Thoracic aorta (tissue), 2 donors: ENCODE measurements around the gene DEF6. TPM values are rescaled to one million over a fixed set of nuclear protein-coding genes. Genes with fewer than 3 reads are reported as not detected.
"Not testable (repeated sequence)": the region's sequence is repeated elsewhere in the genome, so short reads cannot be mapped to it uniquely, and the experiment has no call there.

Source experiments
- ATAC-seq: fragments of 150-250 bp; one replicate; pipeline ENCODE4 v1.8.0; 2017; ENCODE audit warnings: low read depth; ENCODE audit not compliant: insufficient number of reproducible peaks, low FRiP score
- DNase-seq: peaks from one replicate; pipeline ENCODE4 v3.0.0-alpha.2; 2020; ENCODE audit warnings: low spot score
- H3K27ac ChIP-seq, 2 donors: fragments of 200-600 bp; sonication (generic); 1 replicate in 1 of 2; 2 replicates in 1 of 2; pipeline ENCODE4 v1.5.1; 2016; ENCODE audit warnings: mild to moderate bottlenecking in 2 of 2, moderate library complexity in 2 of 2
- H3K27me3 ChIP-seq: fragments of 200-600 bp; sonication (generic); replicated peaks from 2 replicates; pipeline ENCODE4 v1.6.0; 2016; ENCODE audit warnings: mild to moderate bottlenecking; ENCODE audit not compliant: insufficient read depth
- H3K36me3 ChIP-seq: fragments of 200-600 bp; sonication (generic); one replicate; pipeline ENCODE4 v1.5.1; 2016
- H3K4me1 ChIP-seq, 2 donors: fragments of 200-600 bp; sonication (generic); 1 replicate in 1 of 2; 2 replicates in 1 of 2; pipeline versions ENCODE4 v1.5.1 to v1.6.0; 2016; ENCODE audit warnings: low read depth in 2 of 2, mild to moderate bottlenecking in 1 of 2; ENCODE audit not compliant: control insufficient read depth in 1 of 2
- H3K4me3 ChIP-seq: fragments of 200-600 bp; sonication (generic); 2 replicates; pipeline ENCODE4 v1.5.1; 2016; ENCODE audit warnings: mild to moderate bottlenecking
- H3K9me3 ChIP-seq: fragments of 200-600 bp; sonication (generic); 2 replicates; pipeline ENCODE4 v1.5.1; 2016
- total RNA-seq, 2 donors: library from RNA; depleted of rRNA; stranded (reverse); fragments of >200 nt; gene quantifications; one replicate each; pipeline versions ENCODE4 v1.1.0 to v1.2.3, GENCODE V29; 2016
- TF ChIP-seq, protein P1 (sequence below): fragments of 200-600 bp; sonication (generic); IDR thresholded peaks from one replicate; pipeline ENCODE4 v1.5.1; 2019; ENCODE audit warnings: antibody characterized with exemption

Gene DEF6
- total RNA-seq, 2 donors from 2014 or later: 7.6 to 9.1 TPM

DNA sequence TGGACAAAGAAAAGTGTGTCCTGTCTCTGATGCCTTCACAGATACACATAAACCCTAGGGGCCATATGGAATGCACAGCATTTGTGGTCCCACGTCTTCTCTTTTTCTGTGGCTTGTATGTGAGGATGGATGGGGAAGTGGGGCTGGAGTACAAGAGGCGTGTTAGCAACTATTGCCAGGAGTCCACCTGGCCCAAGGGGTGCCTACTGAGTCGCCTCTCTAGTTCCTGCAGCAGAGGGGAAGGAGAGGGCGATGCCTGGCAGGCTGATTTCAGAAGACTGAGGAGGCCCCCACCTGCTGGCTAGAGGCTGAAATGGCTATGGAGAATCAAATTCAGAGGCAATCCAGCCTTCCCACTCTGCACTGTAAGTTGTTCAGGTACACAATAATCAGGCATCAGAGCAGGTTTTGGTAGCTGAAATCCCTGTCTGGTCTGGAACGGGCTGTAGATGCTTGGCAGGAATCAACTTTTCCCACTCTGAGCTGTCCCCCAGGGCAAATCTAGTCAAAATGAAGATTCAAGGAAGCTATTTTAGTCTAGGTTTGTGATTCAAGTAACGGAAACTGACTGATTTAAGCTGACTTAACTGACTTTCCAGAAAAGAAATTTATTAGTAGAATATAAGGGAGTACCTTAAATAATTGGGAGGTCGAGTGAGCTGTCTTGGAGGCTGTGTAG lies 29.9 kb downstream of the DEF6 start:
- Histone ChIP-seq H3K36me3 (no peaks in the 10 kb centered on the region), H3K27ac (no peak overlapping the region), H3K4me3 (no peak overlapping the region), H3K27me3 (no peaks in the 10 kb centered on the region), H3K4me1 (no peaks in the 10 kb centered on the region), H3K9me3 (no peaks in the 10 kb centered on the region)
- DNase-seq: no peak
- TF ChIP-seq, protein P1, sequence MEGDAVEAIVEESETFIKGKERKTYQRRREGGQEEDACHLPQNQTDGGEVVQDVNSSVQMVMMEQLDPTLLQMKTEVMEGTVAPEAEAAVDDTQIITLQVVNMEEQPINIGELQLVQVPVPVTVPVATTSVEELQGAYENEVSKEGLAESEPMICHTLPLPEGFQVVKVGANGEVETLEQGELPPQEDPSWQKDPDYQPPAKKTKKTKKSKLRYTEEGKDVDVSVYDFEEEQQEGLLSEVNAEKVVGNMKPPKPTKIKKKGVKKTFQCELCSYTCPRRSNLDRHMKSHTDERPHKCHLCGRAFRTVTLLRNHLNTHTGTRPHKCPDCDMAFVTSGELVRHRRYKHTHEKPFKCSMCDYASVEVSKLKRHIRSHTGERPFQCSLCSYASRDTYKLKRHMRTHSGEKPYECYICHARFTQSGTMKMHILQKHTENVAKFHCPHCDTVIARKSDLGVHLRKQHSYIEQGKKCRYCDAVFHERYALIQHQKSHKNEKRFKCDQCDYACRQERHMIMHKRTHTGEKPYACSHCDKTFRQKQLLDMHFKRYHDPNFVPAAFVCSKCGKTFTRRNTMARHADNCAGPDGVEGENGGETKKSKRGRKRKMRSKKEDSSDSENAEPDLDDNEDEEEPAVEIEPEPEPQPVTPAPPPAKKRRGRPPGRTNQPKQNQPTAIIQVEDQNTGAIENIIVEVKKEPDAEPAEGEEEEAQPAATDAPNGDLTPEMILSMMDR: peak; percentile 42
- ATAC-seq: no peak

DNA sequence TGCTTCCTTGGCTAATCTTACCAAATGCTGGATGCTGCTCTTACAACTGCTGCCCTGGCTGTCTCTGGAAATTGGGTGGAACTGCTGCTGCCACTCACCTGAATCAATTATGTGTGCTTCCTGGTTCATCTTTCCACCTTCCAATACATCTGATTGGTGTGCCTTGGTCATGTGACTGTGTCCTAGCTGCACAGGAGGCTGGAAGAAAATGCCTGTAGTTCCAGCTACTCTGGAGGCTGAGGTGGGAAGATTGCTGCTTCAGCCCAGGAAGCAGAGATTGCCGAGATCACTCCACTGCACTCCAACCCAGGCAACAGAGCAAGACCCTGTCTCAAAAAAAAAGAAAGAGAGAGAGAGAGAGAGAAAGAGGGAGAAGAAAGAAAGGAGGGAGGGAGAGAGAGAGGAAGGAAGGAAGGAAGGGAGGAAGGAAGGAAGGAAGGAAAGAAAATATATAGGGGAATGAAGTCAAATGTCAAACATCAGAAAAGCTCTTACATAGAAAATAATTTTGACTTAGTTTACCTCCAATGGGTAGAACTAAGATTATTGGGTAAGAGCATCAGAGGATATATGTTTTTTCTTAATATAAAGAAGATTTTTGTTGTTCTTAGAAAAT lies 30.6 kb downstream of the DEF6 start:
- Histone ChIP-seq H3K9me3 (no peaks in the 10 kb centered on the region), H3K4me3 (no peak overlapping the region), H3K27me3 (no peaks in the 10 kb centered on the region), H3K27ac (no peak overlapping the region), H3K4me1 (no peaks in the 10 kb centered on the region), H3K36me3 (no peaks in the 10 kb centered on the region)
- no peak for DNase-seq
- TF ChIP-seq, protein P1: no peak
- ATAC-seq: no peak

DNA sequence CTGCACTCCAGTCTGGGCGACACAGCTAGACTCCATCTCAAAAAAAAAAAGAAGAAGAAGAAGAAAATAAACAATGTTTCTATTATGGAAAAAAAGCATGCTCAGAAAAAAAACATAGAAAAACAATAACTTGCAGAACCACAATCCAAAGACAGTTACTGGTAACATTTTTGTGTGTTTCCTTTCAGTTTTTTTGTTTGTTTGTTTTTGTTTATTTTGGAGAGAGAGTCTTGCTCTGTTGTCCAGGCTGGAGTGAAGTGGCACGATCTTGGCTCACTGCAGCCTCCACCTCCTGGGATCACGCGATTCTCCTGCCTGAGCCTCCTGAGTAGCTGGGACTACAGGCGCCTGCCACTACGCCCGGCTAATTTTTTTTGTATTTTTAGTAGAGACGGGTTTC lies 31.3 kb downstream of the DEF6 start:
- not testable (repeated sequence) for H3K4me3 ChIP-seq, H3K27ac ChIP-seq, DNase-seq, H3K27me3 ChIP-seq, H3K9me3 ChIP-seq, H3K4me1 ChIP-seq, ATAC-seq, H3K36me3 ChIP-seq

DNA sequence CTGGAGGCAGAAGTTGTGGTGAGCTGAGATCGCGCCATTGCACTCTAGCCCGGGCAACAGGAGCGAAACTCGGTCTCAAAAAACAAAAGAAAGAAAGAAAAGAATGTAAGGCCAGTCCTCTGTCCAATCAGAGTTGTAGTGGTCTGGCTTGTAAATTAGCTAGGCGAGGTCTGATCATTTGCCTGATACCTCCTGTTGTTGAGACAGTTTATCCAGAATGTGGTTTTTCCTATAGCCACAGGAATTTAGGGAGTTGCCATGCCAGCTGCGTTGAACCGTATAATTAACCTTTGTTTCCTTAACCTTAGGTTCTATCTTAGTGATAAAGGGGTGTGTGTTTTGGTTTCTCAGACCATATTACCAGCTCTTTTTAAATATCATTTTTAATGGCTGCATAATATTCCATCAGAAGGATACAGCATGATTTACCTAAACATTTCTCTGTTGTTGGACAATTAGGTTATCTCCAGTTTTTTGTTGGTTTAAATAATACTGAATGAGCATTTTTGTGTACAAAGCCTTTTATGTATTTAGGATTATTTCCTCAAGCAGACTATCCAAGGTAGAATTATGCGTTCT lies 33.0 kb downstream of the DEF6 start:
- no peaks in the 10 kb centered on the region for H3K27me3 ChIP-seq
- H3K4me1 ChIP-seq: no peaks in the 10 kb centered on the region
- TF ChIP-seq, protein P1: no peak
- DNase-seq (no peak), ATAC-seq (no peak)
- H3K36me3 ChIP-seq: no peaks in the 10 kb centered on the region
- no peak overlapping the region for H3K27ac ChIP-seq
- H3K4me3 ChIP-seq: no peak overlapping the region
- no peaks in the 10 kb centered on the region for H3K9me3 ChIP-seq

DNA sequence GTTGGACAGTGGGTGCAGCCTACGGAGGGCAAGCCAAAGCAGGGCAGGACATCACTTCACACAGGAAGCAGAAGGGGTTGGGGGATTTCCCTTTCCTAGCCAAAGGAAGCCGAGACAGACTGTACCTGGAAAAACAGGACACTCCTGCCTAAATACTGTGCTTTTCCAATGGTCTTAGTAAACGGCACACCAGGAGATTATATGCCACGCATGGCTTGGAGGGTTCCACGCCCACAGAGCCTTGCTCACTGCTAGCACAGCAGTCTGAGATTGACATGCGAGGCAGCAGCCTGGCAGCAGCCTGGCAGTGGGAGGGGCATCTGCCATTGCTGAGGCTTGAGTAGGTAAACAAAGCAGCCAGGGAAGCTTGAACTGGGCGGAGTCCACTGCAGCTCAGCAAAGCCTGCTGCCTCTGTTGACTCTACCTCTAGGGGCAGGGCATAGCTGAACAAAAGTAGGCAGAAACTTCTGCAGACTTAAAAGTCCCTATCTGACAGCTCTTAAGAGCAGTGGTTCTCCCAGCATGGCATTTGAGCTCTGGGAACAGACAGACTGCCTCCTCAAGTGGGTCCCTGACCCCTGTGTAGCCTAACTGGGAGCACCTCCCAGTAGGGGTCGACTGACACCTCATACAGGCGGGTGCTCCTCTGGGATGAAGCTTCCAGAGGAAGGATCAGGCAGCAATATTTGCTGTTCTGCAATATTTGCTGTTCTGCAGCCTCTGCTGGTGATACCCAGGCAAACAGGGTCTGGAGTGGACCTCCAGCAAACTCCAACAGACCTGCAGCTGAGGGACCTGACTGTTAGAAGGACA lies 34.7 kb downstream of the DEF6 start:
- not testable (repeated sequence) for H3K9me3 ChIP-seq, DNase-seq, H3K4me3 ChIP-seq, H3K27ac ChIP-seq, ATAC-seq, H3K36me3 ChIP-seq, H3K27me3 ChIP-seq, H3K4me1 ChIP-seq

DNA sequence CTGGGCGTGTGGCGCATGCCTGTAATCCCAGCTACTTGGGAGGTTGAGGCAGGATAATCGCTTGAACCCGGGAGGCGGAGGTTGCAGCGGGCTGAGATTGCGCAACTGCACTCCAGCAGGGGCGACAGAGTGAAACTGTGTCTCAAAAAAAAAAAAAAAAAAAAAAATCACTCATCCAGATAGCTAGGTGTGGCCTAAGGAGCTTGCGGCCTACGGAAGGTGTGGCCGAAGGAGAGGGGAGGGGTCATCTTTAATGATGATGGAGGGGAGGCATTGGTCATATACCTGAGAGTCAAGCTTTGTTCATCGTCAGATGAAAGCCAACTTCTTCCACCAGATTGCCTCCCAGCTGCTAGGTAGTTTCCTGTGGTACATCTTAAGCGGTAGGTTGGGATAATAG lies 43.9 kb downstream of the DEF6 start:
- Histone ChIP-seq H3K36me3 (peaks cover 6% of the 10 kb centered on the region), H3K27me3 (no peaks in the 10 kb centered on the region), H3K9me3 (no peaks in the 10 kb centered on the region), H3K4me1 (peaks cover 5 to 25% of the 10 kb centered on the region in 2 donors), H3K27ac (no peak overlapping the region), H3K4me3 (no peak overlapping the region)
- TF ChIP-seq, protein P1: no peak
- DNase-seq (no peak), ATAC-seq (no peak)
